ENCODE measurements around the gene SYT12. TPM values are rescaled to one million over a fixed set of nuclear protein-coding genes. Genes with fewer than 3 reads are reported as not detected.
A peak's percentile ranks its signal among the peaks of the same experiment; 100 is the strongest.

Gene SYT12
- total and polyA plus RNA-seq, 2 of the 13 experiments (the other 11 are each of a cell fraction or from before 2014, with no cell fraction given): 0.01 to 0.02 TPM

- TF ChIP-seq, protein P1, sequence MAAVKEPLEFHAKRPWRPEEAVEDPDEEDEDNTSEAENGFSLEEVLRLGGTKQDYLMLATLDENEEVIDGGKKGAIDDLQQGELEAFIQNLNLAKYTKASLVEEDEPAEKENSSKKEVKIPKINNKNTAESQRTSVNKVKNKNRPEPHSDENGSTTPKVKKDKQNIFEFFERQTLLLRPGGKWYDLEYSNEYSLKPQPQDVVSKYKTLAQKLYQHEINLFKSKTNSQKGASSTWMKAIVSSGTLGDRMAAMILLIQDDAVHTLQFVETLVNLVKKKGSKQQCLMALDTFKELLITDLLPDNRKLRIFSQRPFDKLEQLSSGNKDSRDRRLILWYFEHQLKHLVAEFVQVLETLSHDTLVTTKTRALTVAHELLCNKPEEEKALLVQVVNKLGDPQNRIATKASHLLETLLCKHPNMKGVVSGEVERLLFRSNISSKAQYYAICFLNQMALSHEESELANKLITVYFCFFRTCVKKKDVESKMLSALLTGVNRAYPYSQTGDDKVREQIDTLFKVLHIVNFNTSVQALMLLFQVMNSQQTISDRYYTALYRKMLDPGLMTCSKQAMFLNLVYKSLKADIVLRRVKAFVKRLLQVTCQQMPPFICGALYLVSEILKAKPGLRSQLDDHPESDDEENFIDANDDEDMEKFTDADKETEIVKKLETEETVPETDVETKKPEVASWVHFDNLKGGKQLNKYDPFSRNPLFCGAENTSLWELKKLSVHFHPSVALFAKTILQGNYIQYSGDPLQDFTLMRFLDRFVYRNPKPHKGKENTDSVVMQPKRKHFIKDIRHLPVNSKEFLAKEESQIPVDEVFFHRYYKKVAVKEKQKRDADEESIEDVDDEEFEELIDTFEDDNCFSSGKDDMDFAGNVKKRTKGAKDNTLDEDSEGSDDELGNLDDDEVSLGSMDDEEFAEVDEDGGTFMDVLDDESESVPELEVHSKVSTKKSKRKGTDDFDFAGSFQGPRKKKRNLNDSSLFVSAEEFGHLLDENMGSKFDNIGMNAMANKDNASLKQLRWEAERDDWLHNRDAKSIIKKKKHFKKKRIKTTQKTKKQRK (IDR thresholded peaks at IDR 0.05; ENCODE audit: low read length): no peak
- TF ChIP-seq RAD21 (CRISPR knock-in tag; IDR thresholded peaks at IDR 0.05) (no peak), MED1 (CRISPR knock-in tag; IDR thresholded peaks at IDR 0.05) (no peak)
- TF ChIP-seq, protein P2, sequence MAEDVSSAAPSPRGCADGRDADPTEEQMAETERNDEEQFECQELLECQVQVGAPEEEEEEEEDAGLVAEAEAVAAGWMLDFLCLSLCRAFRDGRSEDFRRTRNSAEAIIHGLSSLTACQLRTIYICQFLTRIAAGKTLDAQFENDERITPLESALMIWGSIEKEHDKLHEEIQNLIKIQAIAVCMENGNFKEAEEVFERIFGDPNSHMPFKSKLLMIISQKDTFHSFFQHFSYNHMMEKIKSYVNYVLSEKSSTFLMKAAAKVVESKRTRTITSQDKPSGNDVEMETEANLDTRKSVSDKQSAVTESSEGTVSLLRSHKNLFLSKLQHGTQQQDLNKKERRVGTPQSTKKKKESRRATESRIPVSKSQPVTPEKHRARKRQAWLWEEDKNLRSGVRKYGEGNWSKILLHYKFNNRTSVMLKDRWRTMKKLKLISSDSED (CRISPR knock-in tag; IDR thresholded peaks at IDR 0.05): no peak
These were observed 2.0 kb downstream of the SYT12 start (continued) for GRCh38 chr11:67024966-67025365.

GRCh38 chr11:67025750-67026149 lies 2.8 kb downstream of the SYT12 start:
- peaks cover 18% of the 10 kb centered on the region for H3K4me1 ChIP-seq (ENCODE audit: insufficient read depth, low read length)
- no peaks in the 10 kb centered on the region for H3K9me3 ChIP-seq (ENCODE audit: low read length)
- 14% methylated on average over 8 of the region's 8 CpGs for WGBS (ENCODE audit: low lambda C conversion rate)
- no peaks in the 10 kb centered on the region for H3K79me2 ChIP-seq (ENCODE audit: insufficient read depth, low read length)
- H3K36me3 ChIP-seq (replicated peaks in 1 of 2; ENCODE audit: control insufficient read depth in 1 of 2, insufficient read depth in 2 of 2, low read length in 2 of 2): no peaks in the 10 kb centered on the region
- in situ Hi-C loops (cut with HindIII; ENCODE audit: extremely low pct_ligation_motif_present, low pct_unique_long_range_greater_than_20kb): no loop called here
- H3K9ac ChIP-seq (ENCODE audit: insufficient read depth, low read depth, low read length): no peak overlapping the region
- H3K27me3 ChIP-seq (ENCODE audit: control insufficient read depth in 1 of 2, insufficient read depth in 2 of 2, low read length in 2 of 2): peaks cover 12 to 51% of the 10 kb centered on the region in 2 experiments; a peak in 4 of 5 replicates
- no peak for DNase-seq (ENCODE audit: low spot score)
- H3K4me2 ChIP-seq (ENCODE audit: low read depth, low read length): no peak overlapping the region
- CTCF ChIA-PET (ENCODE audit: low intra/inter-chr PET ratio, low total read pairs): no interaction called here
- no peak overlapping the region for H2AFZ ChIP-seq (ENCODE audit: low read length)
- no peak overlapping the region for H3K4me3 ChIP-seq (replicated peaks in 1 of 3; ENCODE audit: insufficient read depth in 1 of 3, low read depth in 2 of 3, low read length in 3 of 3)
- no peak overlapping the region for H3K27ac ChIP-seq (ENCODE audit: extremely low read length, insufficient read depth, low read length)
- 0 out of 2 replicates have a peak, but pooled peaks cover 4% of the 10 kb centered on the region for H4K20me1 ChIP-seq (ENCODE audit: insufficient read depth, low read length)
- POLR2A ChIA-PET: no interaction called here
- peak; percentile 84 for TF ChIP-seq ZNF768 (CRISPR knock-in tag; IDR thresholded peaks at IDR 0.05)
- no peak for TF ChIP-seq SRSF1 (optimal IDR thresholded peaks at IDR 0.05; ENCODE audit: low read depth, low read length)
- TF ChIP-seq, protein P3, sequence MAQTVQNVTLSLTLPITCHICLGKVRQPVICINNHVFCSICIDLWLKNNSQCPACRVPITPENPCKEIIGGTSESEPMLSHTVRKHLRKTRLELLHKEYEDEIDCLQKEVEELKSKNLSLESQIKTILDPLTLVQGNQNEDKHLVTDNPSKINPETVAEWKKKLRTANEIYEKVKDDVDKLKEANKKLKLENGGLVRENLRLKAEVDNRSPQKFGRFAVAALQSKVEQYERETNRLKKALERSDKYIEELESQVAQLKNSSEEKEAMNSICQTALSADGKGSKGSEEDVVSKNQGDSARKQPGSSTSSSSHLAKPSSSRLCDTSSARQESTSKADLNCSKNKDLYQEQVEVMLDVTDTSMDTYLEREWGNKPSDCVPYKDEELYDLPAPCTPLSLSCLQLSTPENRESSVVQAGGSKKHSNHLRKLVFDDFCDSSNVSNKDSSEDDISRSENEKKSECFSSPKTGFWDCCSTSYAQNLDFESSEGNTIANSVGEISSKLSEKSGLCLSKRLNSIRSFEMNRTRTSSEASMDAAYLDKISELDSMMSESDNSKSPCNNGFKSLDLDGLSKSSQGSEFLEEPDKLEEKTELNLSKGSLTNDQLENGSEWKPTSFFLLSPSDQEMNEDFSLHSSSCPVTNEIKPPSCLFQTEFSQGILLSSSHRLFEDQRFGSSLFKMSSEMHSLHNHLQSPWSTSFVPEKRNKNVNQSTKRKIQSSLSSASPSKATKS (CRISPR knock-in tag; IDR thresholded peaks at IDR 0.05): no peak
- no peak for FAIRE-seq
- ATAC-seq: no peak
- BruUV-seq (replicated peaks): no TSS peak
- intact Hi-C loops (cut with micrococcal nuclease; ENCODE audit: unreplicated experiment): no loop called here

Measured in HepG2 (cell line).